HuH-7 (cell line): ENCODE results near the gene PNMA8A.
"Not testable (repeated sequence)": the region's sequence is repeated elsewhere in the genome, so short reads cannot be mapped to it uniquely, and the experiment has no call there.

ENCODE experiments used
- DNase-seq: peaks from one replicate; pipeline ENCODE4 v3.0.0; 2011; ENCODE audit warnings: low spot score

Gene PNMA8A

DNA sequence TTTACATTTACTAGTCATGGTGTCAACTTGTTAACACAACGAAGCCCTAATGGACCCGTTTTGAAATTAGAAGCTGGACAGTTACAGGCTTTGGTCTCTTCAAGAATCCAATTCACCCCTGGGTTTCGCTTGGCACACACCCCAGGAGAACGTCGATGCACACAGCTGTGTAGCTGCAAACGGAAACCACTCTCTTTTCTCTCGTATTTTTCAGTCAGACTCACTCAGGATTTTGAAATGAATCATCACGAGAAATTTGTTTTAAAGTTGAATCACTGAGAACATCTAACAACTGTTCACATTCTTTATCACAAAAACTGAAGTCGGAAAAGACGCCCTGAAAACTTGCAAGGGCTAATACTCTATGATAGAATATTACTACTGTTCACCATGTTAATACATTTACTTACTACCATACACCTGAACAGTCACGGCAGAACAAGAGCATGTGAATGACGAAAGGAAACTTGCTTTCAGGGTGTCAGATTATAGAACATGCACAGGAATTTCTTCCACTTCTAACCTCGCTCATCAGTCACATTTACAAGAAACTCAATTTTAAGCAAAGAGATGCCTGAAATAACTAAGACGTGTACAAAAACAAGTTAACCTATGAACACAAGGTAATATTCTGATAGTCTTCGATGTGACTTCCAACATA is 4.7 kb downstream of the PNMA8A start:
- no peak for DNase-seq

DNA sequence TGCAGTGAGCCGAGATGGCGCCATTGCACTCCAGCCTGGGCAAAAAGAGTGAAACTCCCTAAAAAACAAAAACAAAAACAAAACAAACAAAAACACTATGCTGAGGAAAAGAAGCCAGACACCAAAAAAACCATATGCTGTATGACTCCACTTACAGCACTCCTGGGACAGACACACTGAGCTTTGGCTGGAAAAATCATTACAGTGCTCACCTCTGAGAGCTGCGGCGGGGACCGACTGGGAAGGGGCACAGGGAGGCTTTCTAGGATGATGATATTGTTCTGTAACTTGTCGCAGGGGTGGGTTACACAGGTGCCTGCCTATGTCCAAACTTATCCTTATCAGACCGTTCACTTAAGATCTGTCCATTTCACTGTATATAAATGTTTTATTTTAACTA is 7.8 kb downstream of the PNMA8A start:
- no peak for DNase-seq

DNA sequence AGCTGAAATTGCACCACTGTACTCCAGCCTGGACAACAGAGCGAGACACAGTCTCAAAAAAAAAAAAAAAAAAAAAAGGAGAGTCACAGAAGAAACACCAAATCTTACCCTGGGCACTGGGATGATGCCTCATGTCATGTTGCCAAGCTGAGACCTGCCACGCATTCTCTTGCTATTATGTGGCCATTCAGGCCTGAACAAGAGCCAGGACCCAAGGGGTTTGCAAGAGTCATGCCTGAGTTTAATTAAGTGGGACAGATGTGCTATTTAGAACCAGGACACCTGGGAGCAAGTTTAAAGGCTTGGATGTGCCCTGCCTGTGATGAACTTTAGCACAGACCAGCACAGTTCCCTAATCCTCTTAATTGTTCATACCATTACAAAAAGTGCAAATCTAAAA is 9.8 kb downstream of the PNMA8A start:
- no peak for DNase-seq

DNA sequence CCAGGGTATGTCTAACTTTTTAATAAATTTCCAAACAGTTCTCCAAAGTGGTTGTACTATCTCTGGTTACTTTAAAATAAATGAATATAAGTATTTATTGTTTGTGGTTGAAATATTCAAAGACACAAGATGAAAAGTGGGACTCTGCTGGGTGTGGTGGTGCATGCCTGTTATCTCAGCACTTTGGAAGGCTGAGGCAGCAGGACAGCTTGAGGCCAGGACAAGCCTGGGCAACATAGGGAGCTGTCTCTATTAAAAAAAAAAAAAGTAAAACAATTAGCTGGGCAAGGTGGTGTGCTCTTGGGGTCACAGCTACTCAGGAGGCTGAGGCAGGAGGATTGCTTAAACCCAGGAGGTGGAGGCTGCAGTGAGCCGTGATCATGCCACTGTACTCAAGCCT is 10.4 kb downstream of the PNMA8A start:
- DNase-seq, result no peak

DNA sequence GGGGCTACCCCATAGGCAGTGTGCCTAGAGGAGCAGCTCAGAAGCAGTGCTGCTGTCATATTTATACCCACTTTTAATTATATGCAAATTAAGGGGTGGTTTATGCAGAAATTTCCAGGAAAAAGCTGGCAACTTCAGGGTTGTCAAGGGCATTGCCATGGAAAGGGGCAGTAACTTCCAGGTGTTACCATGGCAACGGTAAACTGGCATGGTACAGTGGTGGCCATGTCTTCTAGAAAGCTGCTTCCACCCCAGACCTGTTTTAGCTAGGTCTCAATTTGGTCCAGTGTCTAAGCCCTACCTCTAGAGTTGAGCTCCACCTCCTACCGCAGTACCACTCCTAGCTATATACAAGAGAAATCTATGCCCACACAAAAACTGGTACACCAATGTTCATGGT is 11.3 kb downstream of the PNMA8A start:
- no peak for DNase-seq

DNA sequence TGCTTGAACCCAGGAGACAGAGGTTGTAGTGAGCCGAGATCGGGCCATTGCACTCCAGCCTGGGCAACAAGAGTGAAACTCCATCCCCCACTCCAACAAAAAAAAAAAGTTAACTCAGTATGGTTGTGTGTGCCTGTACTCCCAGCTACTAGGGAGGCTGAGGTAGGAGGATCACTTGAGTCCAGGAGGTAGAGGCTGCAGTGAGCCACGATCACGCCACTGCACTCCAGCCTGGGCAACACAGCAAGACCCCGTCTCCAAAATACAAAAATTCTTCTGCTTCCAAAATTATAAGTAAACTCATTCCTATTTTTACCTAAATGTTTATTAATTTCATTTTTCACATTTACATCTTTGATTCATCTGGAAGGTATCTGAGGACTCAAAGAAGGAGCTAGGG is 14.4 kb downstream of the PNMA8A start:
- no peak for DNase-seq

DNA sequence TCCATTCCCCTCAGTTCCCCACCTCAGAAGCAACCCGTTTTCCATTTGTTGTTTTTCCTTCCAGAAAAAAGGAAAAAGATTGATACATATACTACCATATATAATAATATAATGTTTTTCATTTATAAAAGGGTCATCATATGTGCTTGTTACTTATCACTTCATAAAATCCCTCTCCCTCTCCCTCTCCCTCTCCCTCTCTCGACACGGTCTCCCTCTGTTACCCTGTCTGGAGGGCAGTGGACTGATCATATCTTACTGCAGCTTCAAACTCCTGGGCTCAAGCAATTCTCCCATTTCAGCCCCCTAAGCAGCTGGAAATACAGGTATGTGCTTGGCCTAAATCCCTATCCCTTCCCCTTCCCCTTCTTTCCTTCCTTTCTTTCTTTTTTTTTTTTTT is 17.1 kb downstream of the PNMA8A start:
- DNase-seq, result no peak

DNA sequence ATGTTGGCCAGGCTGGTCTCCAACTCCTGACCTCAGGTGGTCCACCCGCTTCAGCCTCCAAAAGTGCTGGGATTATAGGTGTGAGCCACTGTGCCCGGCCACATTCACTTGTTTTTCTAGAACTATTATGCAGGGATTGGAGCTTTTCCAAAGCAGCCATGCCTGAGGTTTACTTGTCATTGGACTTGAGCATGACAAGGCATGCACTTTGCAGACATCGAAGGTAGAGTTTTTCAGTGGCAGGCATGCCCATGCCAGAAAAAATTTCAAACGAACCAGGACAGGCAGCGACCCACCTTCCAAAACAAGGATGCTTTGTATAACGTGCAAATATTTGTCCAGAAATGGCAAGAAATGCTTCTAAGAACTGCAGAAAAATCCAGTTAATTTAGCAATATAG is 17.7 kb downstream of the PNMA8A start:
- no peak for DNase-seq

DNA sequence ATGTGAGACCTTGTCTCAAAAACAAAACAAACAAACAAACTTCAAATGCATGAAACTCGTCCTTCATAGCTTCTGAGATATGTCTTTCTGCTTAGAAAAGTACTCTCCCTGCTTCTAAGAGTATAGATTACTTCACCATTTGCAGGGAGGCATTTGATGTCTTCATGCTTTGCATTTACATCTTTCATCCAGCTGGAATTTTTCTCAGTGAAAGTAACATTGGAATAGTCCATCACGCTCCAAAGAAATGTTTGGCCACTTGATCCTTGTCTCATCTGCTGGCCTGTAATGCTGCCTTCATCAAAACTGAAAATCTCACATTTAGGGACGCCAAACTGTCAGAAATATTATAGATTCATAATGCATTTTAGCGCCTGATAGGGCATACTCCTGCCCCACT is 19.2 kb downstream of the PNMA8A start:
- no peak for DNase-seq

DNA sequence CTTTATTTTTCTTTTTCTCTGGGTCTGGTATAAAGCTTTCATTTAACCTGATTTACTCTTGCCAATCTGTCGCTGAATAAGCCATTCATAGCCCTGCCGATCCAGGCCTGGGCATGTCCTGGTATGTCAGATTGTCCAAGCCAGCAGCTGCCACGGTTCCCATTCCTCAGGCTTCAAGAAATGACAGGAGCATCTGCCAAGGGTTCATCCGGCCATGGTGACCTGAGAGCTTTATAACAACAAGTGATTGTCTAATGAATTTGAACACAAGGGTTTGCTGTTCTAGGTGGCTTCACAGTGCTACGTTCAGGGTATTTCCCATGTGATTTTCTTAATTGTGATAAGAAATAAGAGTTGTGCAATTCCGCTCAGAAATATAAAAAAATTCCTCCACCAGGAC is 20.0 kb downstream of the PNMA8A start:
- no peak for DNase-seq

DNA sequence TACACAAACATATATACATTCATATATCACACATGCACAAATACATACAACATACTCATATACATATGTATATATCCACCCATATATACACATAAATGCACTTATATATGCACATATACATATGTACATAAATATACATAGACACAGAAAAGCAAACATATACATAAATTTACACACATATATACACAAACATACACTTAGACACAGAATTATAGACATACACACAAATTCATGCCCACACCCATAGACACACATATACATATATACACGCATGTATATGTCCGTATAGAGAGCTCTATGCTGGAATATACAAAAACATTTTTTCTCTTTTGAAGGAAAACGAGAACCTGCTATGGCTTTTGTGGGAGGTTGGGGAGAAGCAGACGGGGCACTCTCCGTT is 20.6 kb downstream of the PNMA8A start:
- DNase-seq, result no peak

DNA sequence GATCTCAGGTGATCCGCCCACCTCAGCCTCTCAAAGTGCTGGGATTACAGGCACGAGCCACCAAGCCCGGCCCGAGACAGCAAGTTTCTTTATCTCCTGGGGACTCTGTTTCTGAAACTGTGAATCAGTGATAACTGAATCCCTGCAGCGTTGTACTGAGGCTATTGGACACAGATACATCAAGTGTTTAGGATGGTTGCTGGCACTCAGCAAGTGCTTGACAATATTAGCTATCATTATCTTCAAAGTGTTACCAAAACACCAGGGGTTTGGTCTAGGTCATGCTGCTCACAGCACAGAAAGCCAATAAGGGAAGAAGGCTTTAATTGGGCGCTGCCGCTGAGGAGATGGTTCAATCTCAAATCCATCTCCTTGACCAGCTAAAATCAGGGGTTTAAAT is 22.1 kb downstream of the PNMA8A start:
- no peak for DNase-seq

DNA sequence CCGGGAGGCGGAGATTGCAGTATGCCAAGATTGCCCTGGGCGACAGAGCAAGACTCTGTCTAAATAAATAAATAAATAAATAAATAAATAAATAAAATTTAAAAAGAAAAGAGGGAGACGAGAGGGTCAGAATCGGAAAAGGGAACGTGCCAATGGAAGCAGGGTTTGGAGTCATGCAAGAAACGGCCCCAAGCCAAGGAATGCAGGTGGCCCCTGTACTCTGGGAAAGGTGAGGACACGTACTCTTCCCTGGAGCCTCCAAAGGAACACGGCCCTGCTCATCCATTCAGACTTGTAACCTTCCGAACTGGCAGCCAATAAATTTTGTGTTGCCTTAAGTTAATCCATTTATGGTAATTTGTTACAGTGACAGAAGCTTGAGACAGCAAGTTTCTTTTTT is 22.8 kb downstream of the PNMA8A start:
- no peak for DNase-seq

DNA sequence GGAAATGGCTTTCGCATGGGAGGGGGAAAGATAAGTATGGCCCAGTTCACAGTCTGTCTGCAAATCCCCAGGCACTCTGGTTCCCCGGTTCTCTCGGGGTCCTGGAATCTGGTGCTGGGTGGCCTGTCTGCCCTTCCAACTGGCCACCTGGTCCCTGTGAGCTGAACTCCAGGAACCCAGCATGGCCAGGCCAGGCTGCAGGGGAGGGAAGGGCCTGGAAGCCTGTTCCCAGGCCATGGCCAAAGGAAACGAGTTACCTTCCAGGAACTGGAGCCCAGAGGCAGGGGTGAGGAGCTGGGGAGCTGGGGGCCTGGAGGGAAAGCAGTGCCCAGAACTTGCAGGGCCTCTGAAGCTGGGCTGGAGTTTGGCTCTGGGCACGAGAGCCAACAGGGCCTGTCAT is 23.5 kb downstream of the PNMA8A start:
- DNase-seq, result no peak

DNA sequence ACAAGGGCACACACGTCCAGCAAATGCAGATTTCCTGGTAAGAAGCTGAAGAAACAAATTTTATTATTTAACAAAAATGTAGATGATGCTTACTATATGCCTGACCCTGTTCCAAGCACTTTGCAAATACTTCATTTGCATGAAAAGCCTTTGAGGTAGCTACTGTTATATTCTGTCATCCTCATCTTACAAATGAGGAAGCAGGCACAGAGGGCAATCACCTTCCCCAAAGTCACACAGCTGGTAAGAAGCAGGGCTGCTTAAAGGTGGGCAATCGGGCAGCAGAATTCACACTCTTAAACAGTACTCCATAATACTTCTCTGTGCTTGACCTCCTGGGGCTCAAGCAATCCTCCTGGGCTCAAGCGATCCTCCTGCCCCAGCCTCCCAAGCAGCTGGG is 24.4 kb downstream of the PNMA8A start:
- DNase-seq, result no peak

DNA sequence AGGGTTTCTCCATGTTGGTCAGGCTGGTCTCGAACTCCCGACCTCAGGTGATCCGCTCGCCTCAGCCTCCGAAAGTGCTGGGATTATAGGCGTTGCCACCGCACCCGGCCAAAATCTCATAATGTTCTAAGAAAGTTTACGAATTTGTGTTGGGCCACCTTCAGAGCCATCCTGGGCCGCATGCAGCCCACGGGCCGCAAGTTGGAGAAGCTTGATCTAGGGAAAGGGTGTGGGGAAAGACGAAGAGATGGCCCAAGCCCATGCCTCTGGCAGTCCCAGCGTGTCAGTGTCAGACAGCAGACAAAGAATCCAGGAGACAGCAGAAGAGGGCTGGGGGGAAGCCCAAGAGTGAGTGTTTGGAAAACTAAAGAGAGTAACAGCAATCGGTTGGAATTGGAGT is 25.3 kb downstream of the PNMA8A start:
- DNase-seq, result no peak

DNA sequence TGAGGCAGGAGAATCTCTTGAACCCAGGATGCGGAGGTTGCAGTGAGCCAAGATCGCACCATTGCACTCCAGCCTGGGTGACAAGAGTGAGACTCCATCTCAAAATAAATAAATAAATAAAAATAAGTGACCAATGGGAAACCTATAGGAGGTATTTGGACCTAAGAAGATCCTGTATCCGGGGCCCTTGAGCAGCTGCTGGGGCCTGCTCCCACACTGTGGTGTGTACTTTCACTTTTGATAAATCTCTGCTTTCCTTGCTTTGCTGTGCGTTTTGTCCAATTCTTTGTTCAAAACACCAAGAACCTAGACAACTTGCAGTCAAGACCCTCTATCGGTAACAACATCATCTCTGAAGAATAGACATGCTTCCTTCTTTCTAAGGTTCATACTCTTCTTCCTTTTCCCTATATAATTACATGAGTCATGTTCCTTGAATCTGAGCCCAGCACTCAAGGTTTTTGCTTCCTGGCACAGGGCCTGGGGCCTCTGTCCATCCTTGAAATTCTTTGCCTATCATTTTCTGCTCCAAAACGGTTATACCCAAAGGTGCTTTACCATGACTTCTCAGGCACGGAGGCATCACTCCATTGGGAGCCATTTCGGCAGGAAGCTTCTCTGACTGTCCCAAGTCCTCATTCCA is 28.4 kb downstream of the PNMA8A start:
- no peak for DNase-seq

DNA sequence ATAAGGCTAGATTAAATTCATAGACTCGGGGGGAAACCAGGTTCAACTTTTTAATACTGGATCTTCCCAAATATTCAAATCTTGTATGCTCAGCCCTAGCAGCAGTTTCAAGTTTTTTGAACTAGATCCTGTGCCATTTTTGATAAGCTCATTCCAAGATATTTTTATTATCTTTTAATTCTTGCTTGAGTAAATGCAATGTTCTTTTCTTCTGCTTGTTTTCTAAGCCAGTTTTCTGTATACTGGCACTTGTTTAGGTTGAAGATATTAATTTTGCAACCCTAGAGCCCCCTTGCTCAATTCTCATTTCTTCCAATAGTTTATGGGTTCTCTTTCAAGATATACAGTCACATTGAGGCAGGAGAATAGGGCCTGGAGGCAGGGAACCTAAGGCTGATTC is 29.5 kb downstream of the PNMA8A start:
- no peak for DNase-seq

DNA sequence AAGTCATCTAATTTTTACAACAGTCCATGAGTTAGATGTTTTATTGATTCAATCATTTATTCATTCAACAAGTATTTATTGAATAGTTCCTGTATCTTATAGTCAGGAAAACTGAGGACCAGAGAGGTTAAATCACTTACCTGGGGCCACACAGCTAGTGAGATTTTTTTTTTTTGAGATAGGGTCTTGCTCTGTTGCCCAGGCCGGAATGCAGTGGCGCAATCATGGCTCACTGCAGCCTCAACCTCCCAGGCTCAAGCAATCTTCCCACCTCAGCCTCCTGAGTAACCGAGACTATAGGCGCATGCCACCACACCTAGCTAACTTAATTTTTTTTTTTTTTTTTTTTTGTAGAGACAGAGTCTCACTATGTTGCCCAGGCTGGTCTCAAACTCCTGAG is 35.7 kb downstream of the PNMA8A start:
- not testable (repeated sequence) for DNase-seq

DNA sequence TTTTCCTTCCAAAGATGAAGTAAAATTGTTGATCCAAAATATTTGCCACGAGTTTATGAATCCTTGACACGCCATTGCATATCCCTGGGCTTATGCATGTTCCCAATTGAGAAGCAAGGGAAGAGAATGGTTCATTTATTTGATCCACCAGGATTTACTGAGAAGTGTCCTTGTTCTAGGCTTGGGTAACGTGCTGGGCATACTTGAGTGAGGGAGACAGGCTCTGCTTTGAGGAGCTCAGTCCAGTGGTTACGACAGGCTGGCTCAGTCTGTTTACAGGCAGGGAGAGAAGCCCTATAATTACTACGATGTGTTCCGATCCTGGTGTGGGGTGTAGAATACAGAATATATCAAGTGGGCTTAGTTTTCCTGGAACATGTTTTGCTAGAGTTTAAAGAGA is 36.4 kb downstream of the PNMA8A start:
- no peak for DNase-seq

DNA sequence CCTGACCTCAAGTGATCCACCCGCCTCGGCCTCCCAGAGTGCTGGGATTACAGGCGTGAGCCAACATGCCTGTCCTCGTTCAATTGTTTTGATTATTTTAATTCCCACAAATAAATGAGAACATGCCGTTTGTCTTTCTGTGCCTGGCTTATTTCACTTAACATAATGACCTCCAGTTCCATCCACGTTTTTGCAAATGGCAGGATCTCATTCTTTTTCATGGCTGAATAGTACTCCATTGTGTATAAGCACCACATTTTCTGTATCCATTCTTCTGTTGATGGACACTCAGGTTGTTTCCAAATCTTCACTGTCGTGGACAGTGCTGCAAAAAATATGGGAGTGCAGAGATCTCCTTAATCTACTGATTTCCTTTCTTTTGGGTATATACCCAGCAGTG is 37.9 kb downstream of the PNMA8A start:
- not testable (repeated sequence) for DNase-seq

DNA sequence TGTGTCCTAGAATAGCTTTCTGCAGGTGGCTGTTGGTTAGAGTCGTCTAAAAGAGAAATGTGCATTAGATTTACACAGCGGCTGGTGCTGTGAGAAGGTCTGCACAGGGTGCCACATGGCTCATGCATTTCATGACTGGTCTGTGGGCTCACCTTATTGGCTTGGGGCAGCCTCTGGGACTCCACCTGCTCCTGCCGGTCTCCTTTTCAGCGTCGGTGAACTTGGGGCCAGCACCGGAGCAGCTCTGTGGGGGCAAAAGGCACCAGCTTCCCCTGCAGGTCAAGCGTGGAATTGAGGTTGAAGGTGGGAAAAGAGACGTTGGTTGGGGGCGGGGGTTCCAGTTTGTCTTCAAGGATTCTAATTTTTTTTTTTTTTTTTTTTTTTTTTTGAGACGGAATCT is 39.5 kb downstream of the PNMA8A start:
- DNase-seq, result peak; percentile 53

DNA sequence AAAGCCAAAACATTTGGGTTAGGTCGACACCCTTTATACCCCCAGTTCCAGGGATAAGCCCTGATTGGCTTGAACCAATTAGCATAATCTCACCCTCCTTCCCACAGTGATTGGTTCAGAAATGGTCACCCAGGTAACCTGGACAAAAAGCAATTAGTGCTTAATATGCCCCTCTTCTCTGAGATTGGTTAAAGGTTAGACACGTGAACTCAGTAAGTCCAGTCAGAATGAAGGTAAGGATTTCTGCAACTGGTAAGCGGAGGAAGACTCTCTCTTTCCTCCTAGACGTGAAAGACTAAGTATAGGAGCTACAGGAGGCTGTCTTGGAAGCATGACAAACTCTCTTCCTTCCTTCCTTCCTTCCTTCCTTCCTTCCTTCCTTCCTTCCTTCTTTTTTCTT is 41.4 kb downstream of the PNMA8A start:
- DNase-seq, result no peak
